Astrocyte of the spinal cord (primary cell): ENCODE results near the gene C2CD5.
A peak's percentile ranks its signal among the peaks of the same experiment; 100 is the strongest.

Experiments used
- DNase-seq: peaks from one replicate; pipeline ENCODE4 v3.0.0; 2011; ENCODE audit warnings: low read depth, low spot score
- H3K4me3 ChIP-seq: 2 replicates; pipeline ENCODE4 v1.5.1; 2011; ENCODE audit warnings: low read depth, mild to moderate bottlenecking, low read length, moderate library complexity
- in situ Hi-C: cut with HindIII; loops from 2 replicates; pipeline ENCODE4 v1.10.0; 2017; ENCODE audit warnings: low sequenced_read_pairs
- TF ChIP-seq, protein P1 (sequence below): IDR thresholded peaks from 2 replicates; pipeline ENCODE4 v1.5.1; 2012; ENCODE audit warnings: low read depth, mild to moderate bottlenecking, low read length, inconsistent platforms

Gene C2CD5

GRCh38 chr12:22431693-22432251 is 112.6 kb downstream of the C2CD5 start:
- no peak overlapping the region for H3K4me3 ChIP-seq
- no peak for DNase-seq
- TF ChIP-seq, protein P1, sequence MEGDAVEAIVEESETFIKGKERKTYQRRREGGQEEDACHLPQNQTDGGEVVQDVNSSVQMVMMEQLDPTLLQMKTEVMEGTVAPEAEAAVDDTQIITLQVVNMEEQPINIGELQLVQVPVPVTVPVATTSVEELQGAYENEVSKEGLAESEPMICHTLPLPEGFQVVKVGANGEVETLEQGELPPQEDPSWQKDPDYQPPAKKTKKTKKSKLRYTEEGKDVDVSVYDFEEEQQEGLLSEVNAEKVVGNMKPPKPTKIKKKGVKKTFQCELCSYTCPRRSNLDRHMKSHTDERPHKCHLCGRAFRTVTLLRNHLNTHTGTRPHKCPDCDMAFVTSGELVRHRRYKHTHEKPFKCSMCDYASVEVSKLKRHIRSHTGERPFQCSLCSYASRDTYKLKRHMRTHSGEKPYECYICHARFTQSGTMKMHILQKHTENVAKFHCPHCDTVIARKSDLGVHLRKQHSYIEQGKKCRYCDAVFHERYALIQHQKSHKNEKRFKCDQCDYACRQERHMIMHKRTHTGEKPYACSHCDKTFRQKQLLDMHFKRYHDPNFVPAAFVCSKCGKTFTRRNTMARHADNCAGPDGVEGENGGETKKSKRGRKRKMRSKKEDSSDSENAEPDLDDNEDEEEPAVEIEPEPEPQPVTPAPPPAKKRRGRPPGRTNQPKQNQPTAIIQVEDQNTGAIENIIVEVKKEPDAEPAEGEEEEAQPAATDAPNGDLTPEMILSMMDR, result no peak
- in situ Hi-C loops, result no loop called here

- in situ Hi-C loops, result no loop called here
- TF ChIP-seq, protein P1, result no peak
- DNase-seq, result no peak
- H3K4me3 ChIP-seq, result no peak overlapping the region
Measured at GRCh38 chr12:22416801-22417200, 127.5 kb downstream of the C2CD5 start.

DNA sequence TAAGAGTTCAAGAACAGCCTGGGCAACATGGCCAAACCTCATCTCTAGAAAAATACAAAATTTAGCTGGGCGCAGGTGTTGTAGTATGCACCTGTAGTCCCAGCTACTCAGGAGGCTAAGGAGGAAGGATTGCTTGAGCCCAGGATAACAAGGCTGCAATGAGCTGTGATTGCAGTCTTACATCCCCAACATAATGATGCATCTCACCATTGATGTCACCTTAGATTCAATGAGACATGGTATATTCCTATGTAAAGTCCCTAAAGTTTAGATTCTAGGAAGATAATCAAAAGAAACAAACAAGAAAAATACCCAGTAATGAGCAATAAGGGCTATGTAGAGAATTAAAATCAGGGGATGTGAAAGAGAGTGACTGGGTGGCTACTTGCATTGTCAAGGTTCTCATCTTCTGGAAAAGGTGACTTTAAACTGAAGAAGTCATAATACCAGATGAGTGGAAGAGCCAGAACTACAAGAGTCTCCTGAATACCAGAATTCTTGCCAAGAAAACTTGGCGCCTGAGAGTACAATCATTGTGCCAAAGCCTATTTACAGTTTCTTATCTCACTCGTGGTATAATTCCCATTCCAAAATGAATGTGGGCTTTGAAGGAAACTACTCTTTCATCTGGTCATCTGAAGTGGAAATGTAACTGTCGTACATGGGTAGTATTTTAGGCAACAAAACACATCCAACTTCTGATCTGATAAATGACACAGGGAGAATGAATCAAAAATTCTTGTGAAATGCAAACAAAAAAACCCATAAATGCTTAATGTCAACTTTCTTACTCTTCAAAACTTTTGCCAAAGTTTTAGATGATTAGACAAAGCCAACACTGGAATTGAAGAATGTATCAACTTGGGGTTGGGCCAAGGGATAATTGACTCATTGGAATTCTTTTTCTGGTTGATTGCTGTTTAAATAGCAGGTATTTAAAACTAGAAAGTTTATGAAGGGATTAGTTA is 128.7 kb downstream of the C2CD5 start:
- TF ChIP-seq, protein P1, result no peak
- DNase-seq, result peak; percentile 45
- in situ Hi-C loops, result no loop called here

DNA sequence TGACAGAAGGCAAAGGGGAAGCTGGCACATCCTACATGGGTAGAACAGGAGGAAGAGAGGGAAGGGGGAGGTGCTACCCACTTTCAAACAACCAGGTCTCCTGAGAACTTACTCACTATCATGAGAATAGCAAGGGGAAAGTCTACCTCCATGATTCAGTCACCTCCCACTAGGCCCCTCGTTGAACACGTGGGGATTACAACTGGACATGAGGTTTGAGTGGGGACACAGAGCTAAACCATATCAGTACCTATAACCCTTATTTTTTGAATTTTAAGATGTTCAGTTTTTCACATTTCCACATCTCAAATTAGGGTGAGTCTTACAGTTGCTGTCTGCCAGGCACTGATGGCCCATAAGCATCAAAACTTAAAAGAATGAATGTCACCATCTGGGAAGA is 129.6 kb downstream of the C2CD5 start:
- H3K4me3 ChIP-seq, result no peak overlapping the region
- in situ Hi-C loops, result no loop called here
- DNase-seq, result no peak
- TF ChIP-seq, protein P1, result no peak

More for the DNA sequence above, 128.7 kb downstream of the C2CD5 start:
- no peak overlapping the region for H3K4me3 ChIP-seq

DNA sequence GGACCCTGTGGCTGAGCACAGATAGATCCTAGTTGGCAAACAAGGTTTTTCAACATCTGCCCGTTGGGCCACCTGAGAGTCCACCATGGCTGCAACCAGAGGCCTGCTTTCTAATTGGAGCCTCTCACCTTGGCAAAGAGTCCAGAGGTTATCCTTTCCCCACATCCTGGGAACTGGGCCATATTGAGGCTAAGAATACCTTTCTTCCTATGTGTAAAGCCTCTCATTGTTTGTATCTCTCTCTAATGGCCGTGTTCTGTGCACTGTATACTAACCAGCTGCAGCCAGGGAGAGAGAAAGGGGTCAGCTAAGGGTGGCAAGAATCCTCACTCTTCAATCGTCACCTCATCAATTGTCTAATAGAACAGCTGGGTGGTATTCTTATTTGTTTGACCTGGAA is 130.8 kb downstream of the C2CD5 start:
- TF ChIP-seq, protein P1, result no peak
- H3K4me3 ChIP-seq, result no peak overlapping the region
- in situ Hi-C loops, result no loop called here
- no peak for DNase-seq

GRCh38 chr12:22412581-22412980 is 131.8 kb downstream of the C2CD5 start:
- in situ Hi-C loops, result no loop called here
- no peak for DNase-seq
- H3K4me3 ChIP-seq, result no peak overlapping the region
- TF ChIP-seq, protein P1, result no peak
